Measurements from ENCODE around the gene KRTAP5-1.
"Not testable (repeated sequence)": the region's sequence is repeated elsewhere in the genome, so short reads cannot be mapped to it uniquely, and the experiment has no call there.

KRTAP5-1 gene

GRCh38 chr11:1600626-1601025 lies 15.5 kb upstream of the KRTAP5-1 start:
- DNase-seq, result no peak

GRCh38 chr11:1598816-1599215 lies 13.7 kb upstream of the KRTAP5-1 start:
- no peak for DNase-seq

GRCh38 chr11:1598406-1598805 lies 13.3 kb upstream of the KRTAP5-1 start:
- DNase-seq, result not testable (repeated sequence)

- no peak for DNase-seq
Measured at GRCh38 chr11:1597994-1598380, 12.9 kb upstream of the KRTAP5-1 start, which contains the start of gene KRTAP5-2. Gene KRTAP5-2, minus strand, starts transcription at chr11:1598294. Its CDS starts 44 bp downstream, at chr11:1598250.

- no peak for DNase-seq
Measured at GRCh38 chr11:1597331-1597993, 12.4 kb upstream of the KRTAP5-1 start.

- not testable (repeated sequence) for DNase-seq
Measured at GRCh38 chr11:1596576-1597121, 11.6 kb upstream of the KRTAP5-1 start.

GRCh38 chr11:1595994-1596575 lies 11.0 kb upstream of the KRTAP5-1 start:
- not testable (repeated sequence) for DNase-seq

- DNase-seq, result no peak
Measured at GRCh38 chr11:1592628-1593027, 7.5 kb upstream of the KRTAP5-1 start.

GRCh38 chr11:1589996-1590395 lies 4.9 kb upstream of the KRTAP5-1 start:
- no peak for DNase-seq

- DNase-seq, result not testable (repeated sequence)
Measured at GRCh38 chr11:1589191-1589963, 4.3 kb upstream of the KRTAP5-1 start.

GRCh38 chr11:1586699-1587098 lies 1.6 kb upstream of the KRTAP5-1 start:
- no peak for DNase-seq

GRCh38 chr11:1582909-1583308 lies 2.2 kb downstream of the KRTAP5-1 start:
- not testable (repeated sequence) for DNase-seq

- no peak for DNase-seq
Measured at GRCh38 chr11:1581976-1582375, 3.1 kb downstream of the KRTAP5-1 start.

- no peak for DNase-seq
Measured at GRCh38 chr11:1576825-1577224, 8.3 kb downstream of the KRTAP5-1 start.

GRCh38 chr11:1575756-1576155 lies 9.3 kb downstream of the KRTAP5-1 start:
- DNase-seq, result not testable (repeated sequence)

- no peak for DNase-seq
Measured at GRCh38 chr11:1574933-1575242, 10.2 kb downstream of the KRTAP5-1 start.

- peak; percentile 44 to 57 for DNase-seq
Measured at GRCh38 chr11:1574238-1574932, 10.7 kb downstream of the KRTAP5-1 start.

- no peak for DNase-seq
Measured at GRCh38 chr11:1573903-1574237, 11.2 kb downstream of the KRTAP5-1 start.

- peak; percentile 21 to 25 for DNase-seq
Measured at GRCh38 chr11:1573077-1573902, 11.8 kb downstream of the KRTAP5-1 start.

- DNase-seq, result peak; percentile 92 to 94
Measured at GRCh38 chr11:1572197-1573076, 12.6 kb downstream of the KRTAP5-1 start, which contains the start of gene DUSP8. Gene DUSP8, minus strand, starts transcription at chr11:1572271. Its CDS starts 6,445 bp downstream, at chr11:1565826.

GRCh38 chr11:1571760-1572196 lies 13.3 kb downstream of the KRTAP5-1 start:
- DNase-seq, result no peak
